Mucosa of descending colon (tissue), 3 donors: ENCODE results near the gene DOCK10. TPM values are rescaled to one million over a fixed set of nuclear protein-coding genes. Genes with fewer than 3 reads are reported as not detected.

Experiments used
- ATAC-seq: fragments of 200-7000 bp; cut with Tn5 transposase; one replicate; pipeline ENCODE4 v1.9.1; 2020; ENCODE audit warnings: mild to moderate bottlenecking, moderate library complexity
- DNase-seq, 3 donors: peaks; one replicate each; pipeline ENCODE4 v3.0.0-alpha.2; 2020
- H3K36me3 ChIP-seq: fragments of 200-600 bp; one replicate; pipeline ENCODE4 v1.8.0; 2021; ENCODE audit warnings: low read depth, mild to moderate bottlenecking
- H3K4me1 ChIP-seq: fragments of 200-600 bp; one replicate; pipeline ENCODE4 v1.8.0; 2021; ENCODE audit warnings: low read depth, mild to moderate bottlenecking
- H3K4me3 ChIP-seq: fragments of 200-600 bp; one replicate; pipeline ENCODE4 v1.8.0; 2021; ENCODE audit warnings: mild to moderate bottlenecking
- H3K9me3 ChIP-seq: fragments of 200-600 bp; one replicate; pipeline ENCODE4 v1.8.0; 2021; ENCODE audit warnings: mild to moderate bottlenecking
- intact Hi-C, 2 donors: fragments of 100-400 bp; cut with DNase I in 1 of 2; cut with micrococcal nuclease in 1 of 2; formaldehyde crosslinking; loops; one replicate each; pipeline versions ENCODE4 v1.11.0 to v1.11.1; 2022; cut with DNase I, micrococcal nuclease
- total RNA-seq, 3 donors: library from RNA; stranded (reverse); fragmentation: NEBNext Ultra II Directional in 2 of 3; extraction: Animal tissue kit (Norgen Biotek cat#: 25700) in 2 of 3; gene quantifications; one replicate each; pipeline versions ENCODE4 v1.2.1 to v1.2.4, GENCODE V29; 2021 to 2023
- TF ChIP-seq, protein P1 (sequence below): fragments of 200-600 bp; IDR thresholded peaks from one replicate; pipeline ENCODE4 v1.8.0; 2022; ENCODE audit warnings: antibody characterized with exemption, mild to moderate bottlenecking
- donor health status: DM: no; HTN: no; CAD: no; lungs with moderate emphysema.
- donor health status: DM: no; HTN: no; CAD: no.
- donor health status: DM: no; HTN: yes; CAD: no.

DOCK10 gene
- total RNA-seq, 3 donors from 2014 or later = 13.3 to 20.6 (median 14.7) TPM

DNA sequence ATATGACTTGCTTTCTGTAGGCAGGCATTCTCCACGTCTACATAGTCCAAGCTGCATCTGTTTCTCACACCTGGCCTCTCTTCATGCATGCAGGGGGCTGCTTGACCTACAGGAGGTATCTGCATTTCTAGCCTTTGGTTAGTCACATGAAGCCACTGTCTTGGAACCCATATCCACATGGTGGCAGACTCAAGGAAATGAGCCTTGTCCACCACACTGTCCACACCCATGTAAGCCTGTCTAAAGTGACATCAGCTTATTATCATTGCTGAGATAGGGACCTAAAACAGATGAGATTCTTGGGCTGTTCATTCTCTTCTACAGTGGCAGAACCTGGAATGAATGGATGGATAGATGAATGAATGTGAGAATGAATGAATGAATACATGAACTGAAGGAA lies 160.4 kb downstream of the DOCK10 start:
- Histone ChIP-seq H3K4me1 (no peaks in the 10 kb centered on the region), H3K36me3 (no peaks in the 10 kb centered on the region), H3K4me3 (no peak overlapping the region), H3K9me3 (no peaks in the 10 kb centered on the region)
- intact Hi-C loops = no loop called here
- DNase-seq (no peak), ATAC-seq (no peak)
- TF ChIP-seq, protein P1, sequence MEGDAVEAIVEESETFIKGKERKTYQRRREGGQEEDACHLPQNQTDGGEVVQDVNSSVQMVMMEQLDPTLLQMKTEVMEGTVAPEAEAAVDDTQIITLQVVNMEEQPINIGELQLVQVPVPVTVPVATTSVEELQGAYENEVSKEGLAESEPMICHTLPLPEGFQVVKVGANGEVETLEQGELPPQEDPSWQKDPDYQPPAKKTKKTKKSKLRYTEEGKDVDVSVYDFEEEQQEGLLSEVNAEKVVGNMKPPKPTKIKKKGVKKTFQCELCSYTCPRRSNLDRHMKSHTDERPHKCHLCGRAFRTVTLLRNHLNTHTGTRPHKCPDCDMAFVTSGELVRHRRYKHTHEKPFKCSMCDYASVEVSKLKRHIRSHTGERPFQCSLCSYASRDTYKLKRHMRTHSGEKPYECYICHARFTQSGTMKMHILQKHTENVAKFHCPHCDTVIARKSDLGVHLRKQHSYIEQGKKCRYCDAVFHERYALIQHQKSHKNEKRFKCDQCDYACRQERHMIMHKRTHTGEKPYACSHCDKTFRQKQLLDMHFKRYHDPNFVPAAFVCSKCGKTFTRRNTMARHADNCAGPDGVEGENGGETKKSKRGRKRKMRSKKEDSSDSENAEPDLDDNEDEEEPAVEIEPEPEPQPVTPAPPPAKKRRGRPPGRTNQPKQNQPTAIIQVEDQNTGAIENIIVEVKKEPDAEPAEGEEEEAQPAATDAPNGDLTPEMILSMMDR = no peak

DNA sequence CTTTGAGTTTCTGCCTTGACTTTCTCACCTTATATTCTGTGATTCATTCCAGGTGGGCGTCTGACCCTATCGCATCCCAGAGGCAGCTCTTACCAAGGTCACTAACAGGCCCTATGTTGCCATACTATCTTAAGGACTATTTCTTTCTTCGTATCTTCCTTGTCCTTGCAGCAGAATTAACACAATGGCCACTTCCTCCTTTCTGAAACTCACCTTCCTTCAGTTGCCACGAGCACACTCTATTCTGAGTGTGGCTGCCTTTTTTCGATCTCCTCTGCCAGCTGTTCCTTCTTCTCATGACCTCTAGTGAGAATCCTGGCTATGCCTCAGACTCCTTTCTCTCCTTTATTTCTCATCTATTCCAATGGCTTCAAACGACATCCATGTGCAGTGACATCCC lies 165.7 kb downstream of the DOCK10 start:
- Histone ChIP-seq H3K36me3 (peaks cover 3% of the 10 kb centered on the region), H3K4me1 (no peaks in the 10 kb centered on the region), H3K4me3 (no peak overlapping the region), H3K9me3 (no peaks in the 10 kb centered on the region)
- TF ChIP-seq, protein P1 = no peak
- intact Hi-C loops = no loop called here
- DNase-seq (no peak), ATAC-seq (no peak)

DNA sequence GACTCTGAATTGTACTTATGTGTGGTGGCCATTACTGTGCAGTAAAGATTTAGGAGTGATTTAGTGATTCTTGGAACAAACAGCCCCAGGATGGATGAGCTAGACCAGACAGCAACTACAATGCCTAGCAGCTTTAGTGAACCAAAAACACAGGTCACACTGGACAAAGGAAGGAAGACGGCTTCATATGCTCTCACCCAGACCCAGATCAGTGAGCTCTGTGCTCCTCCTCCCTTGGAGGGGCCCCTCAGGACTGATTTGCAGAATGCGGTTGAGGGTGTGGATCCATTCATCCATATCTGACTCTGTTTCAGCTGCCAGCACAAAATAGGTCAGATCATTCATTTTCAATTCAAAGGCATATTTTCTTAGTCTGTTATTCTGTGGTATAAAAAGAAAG lies 166.4 kb downstream of the DOCK10 start:
- DNase-seq (no peak), ATAC-seq (no peak)
- no peaks in the 10 kb centered on the region for H3K9me3 ChIP-seq
- H3K36me3 ChIP-seq = peaks cover 3% of the 10 kb centered on the region
- TF ChIP-seq, protein P1 = no peak
- H3K4me3 ChIP-seq = no peak overlapping the region
- H3K4me1 ChIP-seq = no peaks in the 10 kb centered on the region
- intact Hi-C loops = no loop called here

DNA sequence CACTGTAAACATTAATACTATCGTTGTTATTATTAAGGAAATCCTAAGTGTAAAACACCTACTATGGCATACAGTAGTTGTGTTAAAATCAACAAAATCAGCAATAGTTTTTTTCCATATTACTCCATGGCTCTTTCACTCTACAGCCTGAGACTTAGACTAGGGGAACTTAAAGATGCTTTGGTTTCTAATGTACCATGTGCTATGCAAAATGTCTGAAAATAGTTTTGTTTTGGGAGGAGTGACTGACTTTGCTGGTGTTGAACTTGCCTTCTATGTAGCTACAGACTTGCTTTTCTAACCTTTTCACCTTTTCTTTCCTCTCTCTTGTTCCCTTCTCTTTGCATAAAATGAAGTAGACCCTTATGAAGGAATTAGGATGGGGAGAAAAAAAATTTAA lies 167.1 kb downstream of the DOCK10 start:
- Histone ChIP-seq H3K4me3 (no peak overlapping the region), H3K36me3 (peaks cover 3% of the 10 kb centered on the region), H3K4me1 (no peaks in the 10 kb centered on the region), H3K9me3 (no peaks in the 10 kb centered on the region)
- ATAC-seq (no peak), DNase-seq (no peak)
- intact Hi-C loops = no loop called here
- TF ChIP-seq, protein P1 = no peak

DNA sequence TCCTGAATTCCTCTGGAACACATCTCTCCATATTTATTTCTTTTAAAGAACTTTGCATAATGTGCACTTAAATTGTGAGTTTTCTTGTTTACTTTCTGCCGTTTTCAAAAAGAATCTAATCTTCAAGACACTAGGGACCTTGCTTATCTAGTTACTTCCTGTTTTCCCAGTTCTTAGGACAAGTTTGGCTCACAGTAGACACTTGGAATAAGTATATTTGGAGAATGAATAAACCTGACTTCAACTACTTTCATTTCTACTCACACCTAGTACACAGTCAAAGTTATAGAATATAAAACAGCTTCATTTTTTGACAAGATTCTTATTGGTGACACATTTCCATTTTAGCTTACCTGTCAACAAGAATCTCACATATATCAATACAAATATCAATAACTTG lies 170.5 kb downstream of the DOCK10 start:
- Histone ChIP-seq H3K36me3 (peaks cover 3% of the 10 kb centered on the region), H3K4me3 (no peak overlapping the region), H3K4me1 (no peaks in the 10 kb centered on the region), H3K9me3 (no peaks in the 10 kb centered on the region)
- intact Hi-C loops = no loop called here
- ATAC-seq (no peak), DNase-seq (no peak)
- TF ChIP-seq, protein P1 = no peak

DNA sequence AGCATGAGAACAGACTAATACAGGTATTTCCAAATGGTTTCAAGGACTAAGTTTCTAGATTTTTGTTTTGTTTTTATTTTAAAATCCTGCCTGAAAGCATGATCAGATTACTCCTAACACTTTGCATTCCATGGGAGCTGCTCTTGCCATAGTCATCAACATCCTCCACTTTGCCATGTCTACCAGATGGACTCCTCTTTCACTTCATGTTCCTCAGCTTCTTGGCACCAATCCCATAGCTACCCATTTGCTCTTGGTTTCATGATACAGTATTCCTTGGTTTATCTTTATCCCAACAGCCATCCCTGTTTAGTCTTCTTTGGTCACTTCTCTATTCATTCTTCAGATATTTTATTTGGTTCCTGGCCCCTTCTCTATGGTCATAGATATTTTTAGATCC lies 171.9 kb downstream of the DOCK10 start:
- no peak overlapping the region for H3K4me3 ChIP-seq
- intact Hi-C loops = no loop called here
- H3K36me3 ChIP-seq = peaks cover 3% of the 10 kb centered on the region
- DNase-seq (no peak), ATAC-seq (no peak)
- TF ChIP-seq, protein P1 = no peak
- no peaks in the 10 kb centered on the region for H3K9me3 ChIP-seq
- no peaks in the 10 kb centered on the region for H3K4me1 ChIP-seq
